Colon (tissue), 2 donors: Measurements from ENCODE around the gene KCTD19.

Source experiments
- FAIRE-seq: peaks from 2 replicates; lab custom pipeline; 2012; peaks lifted over from hg19 to GRCh38; lab: Jason Lieb, UNC
- donor health status: control.
- donor health status: control.

KCTD19 gene

GRCh38 chr16:67317853-67318252 lies 8.7 kb downstream of the KCTD19 start:
- no peak for FAIRE-seq

- no peak for FAIRE-seq
These were observed 13.8 kb downstream of the KCTD19 start for GRCh38 chr16:67312719-67313118.

GRCh38 chr16:67311607-67312488 lies 14.7 kb downstream of the KCTD19 start:
- FAIRE-seq = no peak

GRCh38 chr16:67310561-67310960 lies 16.0 kb downstream of the KCTD19 start:
- no peak for FAIRE-seq

- FAIRE-seq = no peak
These were observed 21.1 kb downstream of the KCTD19 start for GRCh38 chr16:67305216-67306071.

GRCh38 chr16:67304020-67304419 lies 22.5 kb downstream of the KCTD19 start:
- no peak for FAIRE-seq

- FAIRE-seq = no peak
These were observed 23.6 kb downstream of the KCTD19 start for GRCh38 chr16:67302970-67303369.

GRCh38 chr16:67302076-67302475 lies 24.5 kb downstream of the KCTD19 start:
- no peak for FAIRE-seq

GRCh38 chr16:67301080-67301782 lies 25.3 kb downstream of the KCTD19 start:
- FAIRE-seq = no peak

GRCh38 chr16:67299269-67299668 lies 27.3 kb downstream of the KCTD19 start:
- no peak for FAIRE-seq

- FAIRE-seq = no peak
These were observed 28.3 kb downstream of the KCTD19 start for GRCh38 chr16:67298277-67298676.

- FAIRE-seq = no peak
These were observed 30.1 kb downstream of the KCTD19 start for GRCh38 chr16:67296420-67296819.

GRCh38 chr16:67294938-67295361 lies 31.6 kb downstream of the KCTD19 start:
- FAIRE-seq = no peak

- no peak for FAIRE-seq
These were observed 32.3 kb downstream of the KCTD19 start for GRCh38 chr16:67294171-67294757.

- FAIRE-seq = no peak
These were observed 35.1 kb downstream of the KCTD19 start for GRCh38 chr16:67291461-67291860.

- no peak for FAIRE-seq
These were observed 38.6 kb downstream of the KCTD19 start for GRCh38 chr16:67287960-67288359.

- FAIRE-seq = no peak
These were observed 39.9 kb downstream of the KCTD19 start for GRCh38 chr16:67286441-67287235.

- FAIRE-seq = no peak
These were observed 41.6 kb downstream of the KCTD19 start for GRCh38 chr16:67284699-67285646.

GRCh38 chr16:67283826-67284555 lies 42.5 kb downstream of the KCTD19 start:
- FAIRE-seq = no peak
